Ovary (tissue), 9 donors: Measurements from ENCODE around the gene KRTAP1-1. TPM values are rescaled to one million over a fixed set of nuclear protein-coding genes. Genes with fewer than 3 reads are reported as not detected.

ENCODE experiments used
- DNase-seq, 5 donors: peaks; one replicate each; pipeline ENCODE4 v3.0.0-alpha.2; 2019 to 2020
- H3K27ac ChIP-seq, 2 donors: fragments of 200-600 bp; one replicate each; pipeline versions ENCODE4 v1.5.1 to v1.8.0; 2019 to 2022
- H3K27me3 ChIP-seq: fragments of 200-600 bp; one replicate; pipeline ENCODE4 v1.8.0; 2022
- H3K36me3 ChIP-seq: fragments of 200-600 bp; sonication (generic); one replicate; pipeline ENCODE4 v1.5.1; 2019
- H3K4me1 ChIP-seq: one replicate; pipeline ENCODE4 v1.8.1; 2013; ENCODE audit warnings: mild to moderate bottlenecking, moderate library complexity; ENCODE audit not compliant: insufficient read depth
- H3K4me3 ChIP-seq: fragments of 200-600 bp; sonication (generic); one replicate; pipeline ENCODE4 v1.5.1; 2017
- H3K9me3 ChIP-seq, 2 donors: fragments of 200-600 bp in 1 of 2; sonication (generic) in 1 of 2; one replicate each; pipeline versions ENCODE4 v1.5.1 to v1.8.1; 2013 to 2019; ENCODE audit warnings: mild to moderate bottlenecking in 1 of 2, moderate library complexity in 1 of 2
- EP300 ChIP-seq: sonication (generic); formaldehyde crosslinking; IDR thresholded peaks from one replicate; pipeline ENCODE4 v1.6.1; 2017; ENCODE audit warnings: antibody characterized with exemption
- POLR2A ChIP-seq: fragments of 450-650 bp; IDR thresholded peaks from one replicate; pipeline ENCODE4 v1.6.1; 2017; ENCODE audit warnings: antibody characterized with exemption, mild to moderate bottlenecking, moderate library complexity
- WGBS, 3 donors: extraction: QIAGEN DNeasy Blood & Tissue Kit in 1 of 3; methylation state at CpG; one replicate each; pipeline versions ENCODE4 v1.1.5 to v1.1.7; 2013 to 2017; 5-methylcytosine and 5-hydroxymethylcytosine counted together
- intact Hi-C, 4 donors: fragments of 100-400 bp; cut with DNase I; formaldehyde crosslinking; loops; one replicate each; pipeline versions ENCODE4 v1.11.0 to v1.15.1; 2022 to 2023
- polyA plus RNA-seq, 2 donors: library from polyadenylated mRNA; stranded (reverse); fragments of 200-250 nt in 1 of 2; fragments of 350-450 nt in 1 of 2; fragmentation: Illumina TruSeq in 1 of 2; extraction: RNeasy Lipid Tissue Mini Kit (QIAGEN cat#74804) in 1 of 2; gene quantifications; one replicate each; pipeline ENCODE4 v1.2.3, GENCODE V29; 2013 to 2014
- small RNA-seq: library from RNA; depleted of rRNA; stranded (forward); fragments of <200 nt; gene quantifications from one replicate; pipeline ENCODE3, GENCODE V24; 2016
- total RNA-seq, 7 donors: library from RNA; depleted of rRNA in 2 of 7; stranded (reverse); fragments of >200 nt in 2 of 7; fragmentation: NEBNext Ultra II Directional in 3 of 7; extraction: Animal tissue kit (Norgen Biotek cat#: 25700) in 3 of 7; gene quantifications; one replicate each; pipeline versions ENCODE4 v1.1.0 to v1.2.4, GENCODE V29; 2016 to 2023
- TF ChIP-seq, protein P1 (sequence below), 3 donors: fragments of 450-650 bp in 2 of 3; fragments of 200-600 bp in 1 of 3; IDR thresholded peaks; one replicate each; pipeline versions ENCODE4 v1.5.1 to v1.8.0; 2016 to 2022; ENCODE audit warnings: antibody characterized with exemption in 3 of 3, mild to moderate bottlenecking in 1 of 3
- donor health status: DM: no; HTN: no; CAD: no; lungs with moderate emphysema.
- donor health status: DM: no; HTN: no; CAD: no.
- donor health status: Bipolar disorder and iron deficiency.
- donor health status: DM: yes; HTN: yes; CAD: no.
- donor health status: DM: no; HTN: no; CAD: no.
- donor health status: DM: yes; HTN: yes; CAD: no.

Gene KRTAP1-1
- total and polyA plus RNA-seq, 9 donors: not detected

DNA sequence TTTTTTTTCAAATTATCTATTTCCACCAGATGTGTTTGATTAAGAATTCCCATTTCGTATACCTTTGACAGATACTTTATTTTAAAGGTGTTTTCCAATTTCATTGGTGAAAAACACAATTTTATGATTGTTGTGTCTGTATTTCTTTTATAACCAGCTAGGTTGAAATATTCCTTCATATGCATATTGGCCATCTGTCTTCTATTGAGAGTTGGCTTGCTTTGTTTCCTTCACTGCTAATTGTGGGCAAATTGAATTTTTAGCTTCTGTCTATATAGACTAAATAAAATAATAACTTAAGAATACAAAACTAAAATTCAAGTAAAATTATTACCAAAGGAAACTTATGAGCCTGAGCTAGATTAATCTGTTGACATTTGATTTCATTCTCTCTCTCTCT lies 46.1 kb downstream of the KRTAP1-1 start:
- no peaks in the 10 kb centered on the region for H3K27me3 ChIP-seq
- 66 to 75% (median 75%) methylated on average over 1 of the region's 1 CpG for WGBS, 3 donors
- H3K4me1 ChIP-seq: no peaks in the 10 kb centered on the region
- no peaks in the 10 kb centered on the region for H3K36me3 ChIP-seq
- intact Hi-C loops: no loop called here
- H3K4me3 ChIP-seq: no peak overlapping the region
- no peaks in the 10 kb centered on the region for H3K9me3 ChIP-seq
- DNase-seq: no peak
- H3K27ac ChIP-seq: no peak overlapping the region
- TF ChIP-seq, protein P1, sequence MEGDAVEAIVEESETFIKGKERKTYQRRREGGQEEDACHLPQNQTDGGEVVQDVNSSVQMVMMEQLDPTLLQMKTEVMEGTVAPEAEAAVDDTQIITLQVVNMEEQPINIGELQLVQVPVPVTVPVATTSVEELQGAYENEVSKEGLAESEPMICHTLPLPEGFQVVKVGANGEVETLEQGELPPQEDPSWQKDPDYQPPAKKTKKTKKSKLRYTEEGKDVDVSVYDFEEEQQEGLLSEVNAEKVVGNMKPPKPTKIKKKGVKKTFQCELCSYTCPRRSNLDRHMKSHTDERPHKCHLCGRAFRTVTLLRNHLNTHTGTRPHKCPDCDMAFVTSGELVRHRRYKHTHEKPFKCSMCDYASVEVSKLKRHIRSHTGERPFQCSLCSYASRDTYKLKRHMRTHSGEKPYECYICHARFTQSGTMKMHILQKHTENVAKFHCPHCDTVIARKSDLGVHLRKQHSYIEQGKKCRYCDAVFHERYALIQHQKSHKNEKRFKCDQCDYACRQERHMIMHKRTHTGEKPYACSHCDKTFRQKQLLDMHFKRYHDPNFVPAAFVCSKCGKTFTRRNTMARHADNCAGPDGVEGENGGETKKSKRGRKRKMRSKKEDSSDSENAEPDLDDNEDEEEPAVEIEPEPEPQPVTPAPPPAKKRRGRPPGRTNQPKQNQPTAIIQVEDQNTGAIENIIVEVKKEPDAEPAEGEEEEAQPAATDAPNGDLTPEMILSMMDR (IDR thresholded peaks at IDR 0.05): no peak
- TF ChIP-seq POLR2A (no peak), EP300 (no peak)

DNA sequence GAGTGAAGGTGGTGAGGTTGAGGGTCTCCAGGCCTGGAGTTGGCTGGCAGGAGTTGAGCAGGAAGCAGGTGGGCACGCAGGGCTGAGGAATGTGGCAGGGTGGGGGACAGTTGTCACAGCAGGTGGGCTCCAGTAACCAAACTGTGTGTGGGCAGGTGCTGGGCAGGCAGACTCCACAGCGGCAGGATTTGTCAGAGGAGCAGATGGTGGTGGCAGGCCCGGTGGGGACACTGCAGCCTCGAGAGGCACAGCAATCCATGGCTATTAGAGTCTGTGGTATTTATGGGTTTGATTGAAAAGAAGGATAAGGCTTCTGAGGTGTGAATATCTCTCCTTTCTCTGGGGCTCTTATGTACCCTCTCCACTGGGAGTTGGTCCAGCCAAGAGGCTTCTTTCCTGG lies 47.4 kb downstream of the KRTAP1-1 start, which contains the start of gene KRTAP3-3:
TSS of gene KRTAP3-3 (minus strand) at position 326 of the 400 bp plus-strand sequence. CDS start at position 259, 67 bp downstream.
- Histone ChIP-seq H3K4me3 (no peak within 1 kb of the TSS), H3K27me3 (no peaks in the 10 kb centered on the region), H3K27ac (no peak within 1 kb of the TSS), H3K4me1 (no peaks in the 10 kb centered on the region), H3K9me3 (no peaks in the 10 kb centered on the region), H3K36me3 (no peaks in the 10 kb centered on the region)
- intact Hi-C loops: no loop called here
- DNase-seq: no peak
- 26 to 45% (median 30%) methylated on average over 4 of the region's 4 CpGs for WGBS, 3 donors
- TF ChIP-seq POLR2A: no peak
- TF ChIP-seq, protein P1 (IDR thresholded peaks at IDR 0.05): no peak

DNA sequence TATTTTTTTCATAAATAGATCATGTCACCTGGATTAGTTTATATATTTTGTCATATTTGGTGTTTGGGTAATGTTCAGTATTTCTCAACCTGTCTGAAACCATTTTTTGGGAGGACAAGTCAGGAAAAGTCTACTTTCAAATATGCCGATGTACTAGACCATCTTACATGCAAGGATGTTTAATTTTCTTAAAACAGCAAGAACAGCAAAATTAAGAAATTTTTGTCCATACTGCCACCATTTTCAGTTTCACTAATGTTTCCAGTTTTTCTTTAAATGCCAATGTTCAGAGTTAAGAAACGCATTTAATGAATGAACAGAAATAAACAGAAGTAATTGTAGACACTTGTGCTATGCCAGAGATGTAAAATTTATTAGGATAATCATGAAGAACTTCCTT lies 48.2 kb downstream of the KRTAP1-1 start:
- no peak for TF ChIP-seq EP300
- TF ChIP-seq, protein P1 (IDR thresholded peaks at IDR 0.05): no peak
- TF ChIP-seq POLR2A: no peak
- H3K27me3 ChIP-seq: no peaks in the 10 kb centered on the region
- no peaks in the 10 kb centered on the region for H3K36me3 ChIP-seq
- 90 to 95% (median 92%) methylated on average over 2 of the region's 2 CpGs for WGBS, 3 donors
- H3K4me3 ChIP-seq: no peak overlapping the region
- no peak for DNase-seq
- H3K4me1 ChIP-seq: no peaks in the 10 kb centered on the region
- no peak overlapping the region for H3K27ac ChIP-seq
- no peaks in the 10 kb centered on the region for H3K9me3 ChIP-seq
- intact Hi-C loops: no loop called here

DNA sequence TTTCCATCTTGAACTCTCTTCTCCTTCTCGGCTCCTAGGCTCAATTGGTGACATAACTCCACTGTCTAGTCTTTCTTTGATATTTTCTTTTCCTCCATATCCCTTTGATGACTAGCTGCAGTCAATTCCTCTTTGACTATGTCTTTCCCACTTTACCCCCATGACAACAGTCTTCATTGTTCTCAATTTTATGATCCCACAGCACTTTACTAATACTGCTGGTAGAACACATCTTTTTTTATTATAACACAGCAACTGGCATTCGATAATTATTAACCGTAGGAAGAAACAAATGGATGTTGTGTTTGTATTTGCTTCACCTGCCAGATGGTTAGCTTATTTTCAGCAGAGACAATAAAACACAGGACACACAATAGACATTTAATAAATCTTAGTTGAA lies 48.6 kb downstream of the KRTAP1-1 start:
- 91 to 94% (median 92%) methylated on average over 3 of the region's 3 CpGs for WGBS, 3 donors
- intact Hi-C loops: no loop called here

More for the DNA sequence above, 48.6 kb downstream of the KRTAP1-1 start:
- no peak overlapping the region for H3K27ac ChIP-seq
- TF ChIP-seq, protein P1 (IDR thresholded peaks at IDR 0.05): no peak
- no peak for TF ChIP-seq EP300
- no peaks in the 10 kb centered on the region for H3K4me1 ChIP-seq
- H3K27me3 ChIP-seq: no peaks in the 10 kb centered on the region
- no peak for DNase-seq
- H3K4me3 ChIP-seq: no peak overlapping the region
- no peaks in the 10 kb centered on the region for H3K9me3 ChIP-seq
- H3K36me3 ChIP-seq: no peaks in the 10 kb centered on the region

Small RNA genes lying within 50 kb of the gene (small RNA-seq; reads per million reads assigned to genes)
- not detected for gene KRTAP3-4P

Other genes starting within 250 kb of the KRTAP1-1 start
Only the 30 nearest of the 37 such genes appear.
- not detected for gene KRT12, start 174.2 kb downstream of the KRTAP1-1 start, total RNA-seq
- not detected for gene KRT12, start 174.2 kb downstream of the KRTAP1-1 start, polyA plus RNA-seq
- gene KRT20, start 156.2 kb downstream of the KRTAP1-1 start, total RNA-seq: 1 to 10 TPM in 1 of 7 donors, under 1 TPM in 2, not detected in 4; 0.27 to 4.2 (median 0.77) TPM
- under 1 TPM in 1 of 2 donors, not detected in 1; 0.05 TPM for gene KRT20, start 156.2 kb downstream of the KRTAP1-1 start, polyA plus RNA-seq
- gene KRT23, start 103.8 kb downstream of the KRTAP1-1 start, total RNA-seq: 1 to 10 TPM in 3 of 7 donors, under 1 TPM in 2, not detected in 2; 0.22 to 5.0 (median 1.3) TPM
- under 1 TPM; 0.05 to 0.53 TPM for gene KRT23, start 103.8 kb downstream of the KRTAP1-1 start, polyA plus RNA-seq
- under 1 TPM in 1 of 7 donors, not detected in 6; 0.69 TPM for gene KRT39, start 74.5 kb downstream of the KRTAP1-1 start, total RNA-seq
- gene KRT39, start 74.5 kb downstream of the KRTAP1-1 start, polyA plus RNA-seq: not detected
- not detected for gene KRT40, start 57.1 kb downstream of the KRTAP1-1 start, total RNA-seq
- not detected for gene KRT40, start 57.1 kb downstream of the KRTAP1-1 start, polyA plus RNA-seq
- gene KRTAP3-3, start 47.3 kb downstream of the KRTAP1-1 start, total RNA-seq: not detected
- not detected for gene KRTAP3-3, start 47.3 kb downstream of the KRTAP1-1 start, polyA plus RNA-seq
- gene KRTAP3-2, start 41.5 kb downstream of the KRTAP1-1 start, total RNA-seq: not detected
- gene KRTAP3-2, start 41.5 kb downstream of the KRTAP1-1 start, polyA plus RNA-seq: not detected
- not detected for gene KRTAP3-1, start 32.3 kb downstream of the KRTAP1-1 start, total RNA-seq
- gene KRTAP3-1, start 32.3 kb downstream of the KRTAP1-1 start, polyA plus RNA-seq: not detected
- not detected for gene KRTAP1-5, start 14.2 kb downstream of the KRTAP1-1 start, total RNA-seq
- gene KRTAP1-5, start 14.2 kb downstream of the KRTAP1-1 start, polyA plus RNA-seq: under 1 TPM in 1 of 2 donors, not detected in 1; 0.06 TPM
- gene KRTAP1-4, start 11.3 kb downstream of the KRTAP1-1 start, total RNA-seq: not detected
- gene KRTAP1-4, start 11.3 kb downstream of the KRTAP1-1 start, polyA plus RNA-seq: not detected
- not detected for gene KRTAP1-3, start 6.6 kb downstream of the KRTAP1-1 start, total RNA-seq
- gene KRTAP1-3, start 6.6 kb downstream of the KRTAP1-1 start, polyA plus RNA-seq: not detected
- not detected for gene KRTAP2-1, start 5.9 kb upstream of the KRTAP1-1 start, total RNA-seq
- gene KRTAP2-1, start 5.9 kb upstream of the KRTAP1-1 start, polyA plus RNA-seq: not detected
- not detected for gene KRTAP2-2, start 13.8 kb upstream of the KRTAP1-1 start, total RNA-seq
- not detected for gene KRTAP2-2, start 13.8 kb upstream of the KRTAP1-1 start, polyA plus RNA-seq
- gene KRTAP2-3, start 18.7 kb upstream of the KRTAP1-1 start, total RNA-seq: not detected
- not detected for gene KRTAP2-3, start 18.7 kb upstream of the KRTAP1-1 start, polyA plus RNA-seq
- not detected for gene KRTAP2-4, start 24.4 kb upstream of the KRTAP1-1 start, total RNA-seq
- not detected for gene KRTAP2-4, start 24.4 kb upstream of the KRTAP1-1 start, polyA plus RNA-seq
- not detected for gene KRTAP4-7, start 42.7 kb upstream of the KRTAP1-1 start, total RNA-seq
- gene KRTAP4-7, start 42.7 kb upstream of the KRTAP1-1 start, polyA plus RNA-seq: not detected
- not detected for gene KRTAP4-8, start 56.7 kb upstream of the KRTAP1-1 start, total RNA-seq
- not detected for gene KRTAP4-8, start 56.7 kb upstream of the KRTAP1-1 start, polyA plus RNA-seq
- gene KRTAP4-16, start 60.8 kb upstream of the KRTAP1-1 start, total RNA-seq: not detected
- gene KRTAP4-16, start 60.8 kb upstream of the KRTAP1-1 start, polyA plus RNA-seq: not detected
- gene KRTAP4-9, start 63.9 kb upstream of the KRTAP1-1 start, total RNA-seq: not detected
- gene KRTAP4-9, start 63.9 kb upstream of the KRTAP1-1 start, polyA plus RNA-seq: not detected
- gene KRTAP4-11, start 76.9 kb upstream of the KRTAP1-1 start, total RNA-seq: not detected
- not detected for gene KRTAP4-11, start 76.9 kb upstream of the KRTAP1-1 start, polyA plus RNA-seq
- gene KRTAP4-12, start 82.7 kb upstream of the KRTAP1-1 start, total RNA-seq: not detected
- gene KRTAP4-12, start 82.7 kb upstream of the KRTAP1-1 start, polyA plus RNA-seq: not detected
- gene KRTAP4-6, start 99.1 kb upstream of the KRTAP1-1 start, total RNA-seq: not detected
- gene KRTAP4-6, start 99.1 kb upstream of the KRTAP1-1 start, polyA plus RNA-seq: not detected
- not detected for gene KRTAP4-5, start 108.4 kb upstream of the KRTAP1-1 start, total RNA-seq
- not detected for gene KRTAP4-5, start 108.4 kb upstream of the KRTAP1-1 start, polyA plus RNA-seq
- not detected for gene KRTAP4-4, start 119.3 kb upstream of the KRTAP1-1 start, total RNA-seq
- not detected for gene KRTAP4-4, start 119.3 kb upstream of the KRTAP1-1 start, polyA plus RNA-seq
- gene KRTAP4-3, start 126.8 kb upstream of the KRTAP1-1 start, total RNA-seq: not detected
- gene KRTAP4-3, start 126.8 kb upstream of the KRTAP1-1 start, polyA plus RNA-seq: not detected
- gene KRTAP4-2, start 136.8 kb upstream of the KRTAP1-1 start, total RNA-seq: not detected
- gene KRTAP4-2, start 136.8 kb upstream of the KRTAP1-1 start, polyA plus RNA-seq: not detected
- not detected for gene KRTAP4-1, start 143.5 kb upstream of the KRTAP1-1 start, total RNA-seq
- not detected for gene KRTAP4-1, start 143.5 kb upstream of the KRTAP1-1 start, polyA plus RNA-seq
- not detected for gene KRTAP9-1, start 148.4 kb upstream of the KRTAP1-1 start, total RNA-seq
- not detected for gene KRTAP9-1, start 148.4 kb upstream of the KRTAP1-1 start, polyA plus RNA-seq
- not detected for gene KRTAP9-2, start 185.2 kb upstream of the KRTAP1-1 start, total RNA-seq
- gene KRTAP9-2, start 185.2 kb upstream of the KRTAP1-1 start, polyA plus RNA-seq: not detected
- not detected for gene KRTAP9-3, start 191.0 kb upstream of the KRTAP1-1 start, total RNA-seq
- not detected for gene KRTAP9-3, start 191.0 kb upstream of the KRTAP1-1 start, polyA plus RNA-seq